DND-41 (cell line): ENCODE data around the gene CASP7.

Experiments
- CTCF ChIP-seq: IDR thresholded peaks from 2 replicates; pipeline ENCODE4 v1.5.1; 2012; ENCODE audit warnings: borderline replicate concordance, low read length, moderate library complexity, mild to moderate bottlenecking; ENCODE audit not compliant: poor library complexity, severe bottlenecking; ENCODE audit errors: extremely low read depth
- EZH2 ChIP-seq: IDR thresholded peaks from 3 replicates; pipeline ENCODE4 v1.6.1; 2012; ENCODE audit warnings: borderline replicate concordance, low read depth, mild to moderate bottlenecking, moderate library complexity, low read length, inconsistent platforms; ENCODE audit not compliant: severe bottlenecking

- TF ChIP-seq CTCF (no peak), EZH2 (no peak)
Observed at GRCh38 chr10:113697595-113697994, 17.9 kb downstream of the CASP7 start.
